HG03460 (cell line): ENCODE measurements around the gene HMGCS2.
"Not testable (repeated sequence)": the region's sequence is repeated elsewhere in the genome, so short reads cannot be mapped to it uniquely, and the experiment has no call there.

Source experiments
- ATAC-seq: cut with Tn5 transposase; IDR thresholded peaks from one replicate; pipeline ENCODE4 v1.9.1; 2021; ENCODE audit not compliant: unreplicated experiment

HMGCS2 gene

DNA sequence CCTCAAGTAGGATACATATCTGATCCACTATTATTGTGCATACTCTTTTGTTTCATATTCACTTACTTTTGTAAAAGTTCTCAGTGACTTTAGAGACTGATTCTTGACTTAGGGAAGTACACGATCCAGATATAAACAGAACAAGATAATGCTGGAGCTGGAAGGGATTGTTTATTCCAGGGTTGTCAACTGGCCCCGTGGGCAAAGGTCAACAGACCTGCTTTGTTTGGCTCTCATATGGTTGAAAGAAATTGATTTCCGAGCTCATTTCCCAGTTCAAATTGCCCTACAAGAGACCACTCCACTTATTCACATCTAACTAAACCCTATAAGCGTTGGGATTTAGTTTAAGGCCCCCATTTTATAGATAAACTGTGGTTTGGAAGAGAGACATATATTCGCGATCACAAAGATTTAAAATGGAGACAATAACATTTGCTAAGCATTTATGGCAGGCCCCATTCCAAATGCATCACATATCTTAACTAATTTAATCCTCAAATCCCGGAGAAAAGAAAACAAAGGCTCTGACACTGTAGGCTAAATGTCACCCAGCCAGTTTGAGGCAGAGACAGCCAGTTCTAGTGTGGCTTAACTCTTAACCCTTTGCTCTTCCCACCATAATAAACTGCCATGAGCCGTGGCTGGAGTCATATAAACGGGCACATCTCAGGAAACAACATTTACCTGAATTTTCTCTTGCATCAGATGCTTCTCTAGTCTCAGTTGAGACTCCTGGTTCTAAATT lies 21.9 kb upstream of the HMGCS2 start:
- no peak for ATAC-seq

DNA sequence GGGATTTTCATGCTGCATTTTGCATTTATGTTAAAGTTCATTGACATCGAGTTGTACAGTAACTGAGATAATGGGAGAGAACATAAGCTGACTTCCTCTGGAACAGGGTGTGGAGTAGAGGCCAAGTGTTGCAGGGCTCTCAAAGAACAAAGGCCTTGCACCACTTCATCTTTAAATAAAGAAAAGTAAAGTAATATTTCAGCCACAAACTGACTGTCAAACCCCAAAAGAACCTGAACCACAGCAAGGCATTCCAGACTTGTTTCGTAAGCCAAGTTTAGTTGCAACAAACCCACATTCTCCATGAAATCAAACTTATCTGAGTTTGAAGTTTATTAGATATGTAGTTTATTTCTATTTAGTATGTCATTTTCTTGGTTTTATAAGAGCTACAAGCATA lies 19.1 kb upstream of the HMGCS2 start:
- ATAC-seq = no peak

DNA sequence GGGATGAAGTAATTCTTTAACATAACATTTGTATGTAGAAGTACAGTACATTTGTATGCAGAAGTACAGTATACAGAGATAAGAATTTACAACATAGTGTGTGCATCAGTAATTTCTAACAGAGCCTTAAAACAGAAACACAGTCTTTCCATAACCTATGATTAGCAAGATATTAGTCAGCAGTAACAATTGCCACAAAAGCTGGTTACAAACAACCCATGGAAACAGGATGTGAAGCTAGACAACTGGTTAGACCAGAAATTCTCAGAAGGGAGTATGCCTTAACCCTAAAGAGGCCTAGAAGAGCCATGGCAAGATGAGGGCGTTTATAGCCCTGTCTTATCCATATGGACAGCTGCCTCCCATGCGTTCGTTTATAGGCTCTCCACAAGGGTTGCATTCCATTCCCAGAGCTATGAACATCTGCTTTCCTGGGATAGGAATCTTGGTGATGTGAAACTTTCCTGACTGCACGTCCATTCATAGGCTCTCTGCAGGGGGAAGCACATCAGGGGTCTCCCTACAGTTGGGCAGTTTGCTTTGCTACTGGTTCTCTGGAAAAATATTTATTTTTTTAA lies 17.9 kb upstream of the HMGCS2 start:
- ATAC-seq = not testable (repeated sequence)

GRCh38 chr1:119786046-119786445 lies 17.3 kb upstream of the HMGCS2 start:
- ATAC-seq = not testable (repeated sequence)

DNA sequence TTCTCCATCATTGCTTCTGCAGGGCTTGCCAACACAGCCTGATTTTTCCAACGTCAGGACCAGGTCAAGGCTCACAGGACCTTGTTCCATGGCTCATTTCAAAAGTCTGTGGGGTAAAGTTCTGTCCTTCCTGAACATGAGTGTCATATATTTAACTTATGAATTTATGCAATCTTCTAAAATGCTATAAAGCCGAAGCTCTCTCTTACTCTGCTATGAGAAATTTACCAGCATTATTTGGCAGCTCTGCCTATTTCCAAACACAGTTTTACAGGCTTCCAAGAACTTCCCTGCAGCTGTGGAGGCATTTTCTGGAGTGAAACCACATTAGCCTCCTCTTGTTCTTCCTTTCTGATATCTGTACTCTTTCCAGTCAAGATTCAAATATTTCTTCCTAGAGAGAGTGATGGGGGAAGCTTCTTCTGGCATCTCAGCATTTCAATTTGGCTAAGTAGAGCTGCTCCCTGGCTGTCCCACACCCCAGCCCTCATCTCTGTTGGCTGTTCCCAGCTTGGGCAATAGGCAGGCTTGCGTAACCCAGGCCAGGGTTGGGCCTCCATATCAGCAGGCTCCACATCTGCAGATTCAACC lies 15.6 kb upstream of the HMGCS2 start:
- ATAC-seq = no peak

DNA sequence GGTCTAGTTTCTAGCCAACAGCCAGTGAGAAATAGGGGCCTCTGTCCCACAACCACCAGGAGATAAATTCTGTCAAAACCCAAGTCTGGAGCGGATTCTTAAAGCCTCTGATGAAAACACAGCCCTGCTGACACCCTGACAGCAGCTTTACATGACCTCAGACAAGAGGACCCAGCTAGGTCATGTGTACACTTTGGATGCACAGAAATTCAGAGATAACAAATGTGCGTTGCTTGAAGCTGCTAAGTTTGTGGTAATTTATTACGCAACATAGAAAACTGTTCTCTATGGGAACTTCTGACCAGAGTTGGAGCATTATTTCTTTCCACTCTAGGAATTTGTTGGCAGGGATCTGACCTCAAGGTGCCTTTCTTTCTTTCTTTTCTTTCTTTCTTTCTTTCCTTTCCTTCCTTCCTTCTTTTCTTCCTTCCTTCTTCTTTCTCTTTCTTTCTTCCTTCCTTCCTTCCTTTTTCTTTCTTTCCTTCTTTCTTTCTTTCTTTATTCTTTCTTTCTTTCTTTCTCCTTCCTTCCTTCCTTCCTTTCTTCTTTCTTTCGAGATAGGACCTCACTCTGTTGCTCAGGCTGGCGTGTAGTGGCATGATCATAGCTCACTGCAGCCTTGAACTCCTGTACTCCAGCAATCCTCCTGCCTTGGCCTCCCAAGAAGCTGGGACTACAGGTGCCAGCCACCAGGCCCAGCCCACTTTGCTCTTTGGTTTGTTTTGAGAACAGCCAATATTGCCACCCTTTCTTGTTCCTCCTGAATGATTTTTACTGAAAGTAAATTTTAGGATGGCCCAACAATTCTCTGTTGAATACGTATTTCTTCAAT lies 14.9 kb upstream of the HMGCS2 start:
- ATAC-seq = no peak

DNA sequence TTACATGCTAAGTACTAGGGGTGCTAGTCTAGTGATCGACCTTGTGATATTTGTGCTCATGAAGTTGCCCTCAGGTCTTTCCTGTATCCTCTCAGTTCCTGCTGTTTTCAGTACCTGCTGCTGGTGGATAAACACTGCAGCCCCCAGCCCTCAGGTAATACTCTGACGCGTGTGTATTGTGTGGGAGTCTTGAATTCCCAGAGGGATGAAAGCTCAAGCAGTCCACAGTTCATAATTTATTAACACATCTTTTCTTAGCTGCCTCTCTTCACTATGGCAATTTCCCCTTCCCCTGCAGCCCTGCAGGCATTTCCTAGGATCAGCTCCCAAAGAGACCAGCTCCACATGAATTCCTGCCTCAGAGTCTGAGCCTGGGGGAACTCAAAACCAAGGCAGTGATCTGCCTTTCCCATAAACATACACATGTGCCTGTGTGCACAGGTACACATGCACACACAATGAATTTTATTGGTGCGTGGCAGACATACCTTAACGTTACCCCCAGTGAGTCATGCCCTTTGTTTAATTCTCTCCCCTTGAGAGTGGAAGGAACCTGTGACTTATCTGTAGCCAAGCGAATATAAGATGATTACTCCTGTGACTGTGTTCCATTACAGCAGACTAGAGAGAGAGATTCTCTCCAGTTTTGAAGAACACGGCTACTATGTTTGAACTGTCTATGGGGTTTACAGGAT lies 14.1 kb upstream of the HMGCS2 start:
- no peak for ATAC-seq

DNA sequence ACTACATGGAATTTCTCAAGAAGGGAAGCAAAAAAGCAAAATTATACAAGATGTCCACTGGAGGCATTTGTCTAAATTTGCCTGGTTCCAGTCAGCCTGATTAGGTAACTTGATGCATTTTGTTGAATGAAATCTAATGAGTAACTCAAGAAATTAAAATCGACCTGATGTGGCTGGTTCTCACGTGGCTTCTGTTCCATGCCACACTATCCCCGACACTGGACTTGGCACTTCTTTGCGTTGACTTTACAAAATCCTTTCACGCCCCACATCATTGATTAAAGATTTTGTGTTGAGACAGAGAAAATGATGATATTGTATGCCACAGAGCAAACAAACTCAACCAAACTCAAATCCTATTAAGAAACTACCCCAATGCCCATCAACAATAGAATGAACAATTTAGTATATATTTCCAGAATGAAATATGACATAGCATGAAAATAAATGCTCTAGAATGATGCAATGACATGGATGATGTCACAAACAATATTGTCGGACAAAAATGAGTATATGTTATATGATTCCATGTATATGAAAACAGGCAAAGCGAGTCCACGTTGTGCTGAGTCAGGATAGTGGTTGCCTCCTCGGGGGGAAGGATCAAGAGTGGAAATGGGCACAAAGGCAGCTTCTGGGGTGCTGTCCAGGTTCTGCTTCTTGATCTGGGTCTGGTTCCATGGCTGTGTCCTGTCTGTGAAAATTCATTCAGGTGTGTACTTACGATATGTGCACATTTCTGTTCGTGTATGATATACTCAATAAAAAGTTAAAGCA lies 12.9 kb upstream of the HMGCS2 start:
- ATAC-seq = no peak

DNA sequence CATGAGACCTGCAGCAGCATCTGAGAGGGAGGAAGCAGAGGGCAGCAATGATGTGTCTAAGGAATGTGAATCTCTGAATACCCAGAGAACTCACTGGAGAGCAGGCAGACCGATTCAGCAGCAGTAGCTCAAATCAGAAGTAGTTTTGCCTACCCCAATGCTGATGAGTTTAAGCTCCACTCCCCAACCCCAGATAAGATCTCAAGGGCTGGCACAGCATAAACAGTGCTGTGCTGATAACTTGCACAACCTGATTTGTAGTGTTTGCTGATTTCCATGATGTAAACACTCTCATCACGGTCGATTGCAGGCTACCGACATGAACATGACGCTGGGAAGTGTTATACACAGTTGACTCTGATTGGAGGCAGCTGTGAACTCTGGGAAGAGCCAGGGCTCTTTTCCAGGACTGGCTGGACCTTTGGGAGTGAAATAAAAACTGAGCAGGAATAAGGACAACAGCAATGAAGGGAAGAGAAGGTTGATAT lies 11.2 kb upstream of the HMGCS2 start:
- ATAC-seq = no peak

DNA sequence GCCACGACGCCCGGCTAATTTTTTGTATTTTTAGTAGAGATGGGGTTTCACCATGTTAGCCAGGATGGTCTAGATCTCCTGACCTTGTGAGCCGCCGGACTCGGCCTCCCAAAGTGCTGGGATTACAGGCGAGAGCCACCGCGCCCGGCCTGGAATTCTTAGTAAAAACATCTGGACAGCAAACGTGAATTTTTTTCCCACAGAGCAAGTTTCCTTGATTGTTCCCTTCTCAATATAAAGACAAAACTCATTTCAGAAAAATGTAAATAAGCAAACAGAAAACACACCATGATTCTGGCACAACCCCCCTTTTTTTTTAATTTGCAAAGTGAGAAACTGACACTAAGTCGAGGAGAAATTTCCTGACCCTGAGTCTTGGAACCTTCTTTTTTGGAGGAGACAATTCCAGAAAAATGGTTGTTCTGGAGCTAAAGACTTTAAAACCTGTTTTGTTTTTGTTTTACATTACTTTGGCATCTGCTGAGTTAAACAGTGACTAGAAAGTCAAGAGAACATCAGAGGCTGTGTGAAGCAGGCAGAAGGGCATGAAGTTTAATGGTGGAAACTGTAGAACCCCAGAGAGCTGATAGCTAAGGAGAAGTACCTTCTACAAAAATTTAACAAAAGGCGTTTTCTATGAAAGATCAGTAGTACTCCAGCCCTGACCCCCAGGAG lies 10.3 kb upstream of the HMGCS2 start:
- no peak for ATAC-seq

DNA sequence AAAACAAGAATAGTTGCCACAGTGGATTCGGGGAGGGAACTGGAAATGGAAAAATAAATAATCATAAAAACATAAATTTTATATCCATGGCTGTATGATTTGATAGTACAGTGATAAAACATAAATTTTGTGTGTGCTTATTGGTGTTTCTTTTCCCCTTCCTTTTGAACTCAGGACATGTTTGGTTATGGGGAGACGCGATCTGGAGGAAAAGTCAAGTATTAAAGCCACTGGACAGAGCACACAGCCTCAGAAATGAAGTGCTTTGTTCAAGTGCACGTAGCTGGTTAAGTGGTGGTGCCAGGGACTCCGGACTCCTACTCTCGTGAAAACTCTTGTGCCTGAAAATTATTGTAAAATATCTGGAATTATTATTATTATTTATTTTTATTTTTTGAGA lies 9.7 kb upstream of the HMGCS2 start:
- ATAC-seq = no peak

- ATAC-seq = no peak
Measured at GRCh38 chr1:119774746-119775490, 6.2 kb upstream of the HMGCS2 start.

DNA sequence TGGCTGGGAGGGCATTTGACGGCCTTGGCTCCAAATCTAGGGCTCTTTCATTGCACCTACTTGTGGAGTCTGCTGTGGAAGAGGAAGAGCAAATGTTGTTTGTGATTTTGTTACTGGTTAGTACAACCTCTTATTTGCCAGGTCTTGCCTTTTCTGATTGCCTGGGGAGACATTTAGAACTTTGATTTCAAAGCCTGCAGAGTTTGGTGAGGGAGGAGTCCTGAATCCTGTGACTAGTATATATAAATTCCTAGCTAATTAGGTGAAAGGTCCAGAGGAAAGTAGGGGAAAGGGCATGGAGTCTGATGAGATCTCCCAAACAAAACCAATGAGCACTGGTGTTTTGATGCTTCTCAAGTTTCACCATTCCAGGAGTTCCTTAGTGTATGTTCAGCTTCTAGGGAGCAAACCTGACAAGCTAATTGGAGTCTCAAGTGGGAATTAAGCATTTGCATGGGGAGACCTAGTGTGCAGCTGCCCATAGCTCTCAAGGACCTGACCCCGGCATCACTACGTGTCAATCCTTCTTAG lies 5.1 kb upstream of the HMGCS2 start:
- no peak for ATAC-seq

- no peak for ATAC-seq
Measured at GRCh38 chr1:119772298-119772697, 3.6 kb upstream of the HMGCS2 start.

- ATAC-seq = no peak
Measured at GRCh38 chr1:119771770-119772169, 3.1 kb upstream of the HMGCS2 start.

GRCh38 chr1:119771016-119771415 lies 2.3 kb upstream of the HMGCS2 start:
- ATAC-seq = no peak

DNA sequence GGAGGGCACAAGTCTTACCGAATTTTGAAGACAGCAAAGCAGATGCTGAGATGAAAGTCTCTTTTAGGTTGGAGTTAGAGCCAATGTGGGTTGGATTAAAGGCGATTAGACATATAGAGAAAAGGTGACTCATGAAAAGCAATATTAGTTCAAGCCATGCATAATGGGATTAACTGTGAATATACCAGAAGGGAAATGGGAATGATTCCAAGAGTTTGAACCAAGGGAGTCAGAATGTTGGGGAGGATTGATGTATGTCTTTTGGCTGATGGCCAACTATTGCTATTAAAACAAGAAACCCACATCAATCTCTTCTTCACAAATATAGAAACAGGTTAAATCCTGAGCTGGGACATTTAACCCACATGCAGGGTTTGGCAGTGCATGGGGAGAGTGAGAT lies 1.2 kb downstream of the HMGCS2 start:
- no peak for ATAC-seq

DNA sequence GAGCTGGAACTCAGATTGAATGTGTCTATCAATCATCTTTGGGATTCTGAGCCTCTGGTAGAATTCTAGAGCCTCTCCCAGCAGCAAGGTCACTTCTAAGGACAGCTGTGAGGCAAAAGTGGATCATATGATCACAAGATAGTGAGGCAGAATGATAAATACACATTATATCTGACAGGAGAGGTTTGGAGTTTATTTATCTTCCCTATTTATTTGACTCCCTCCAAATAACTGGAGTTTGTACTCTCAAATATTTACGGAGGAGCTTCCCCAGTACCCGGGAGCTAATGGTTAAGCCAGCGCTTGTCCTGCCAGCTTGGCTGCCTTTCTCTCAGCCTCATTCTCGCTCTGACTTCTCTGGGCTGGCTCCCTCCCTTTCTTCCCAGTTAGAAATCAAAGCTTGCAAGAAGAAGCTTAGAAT lies 2.3 kb downstream of the HMGCS2 start:
- no peak for ATAC-seq

- ATAC-seq = no peak
Measured at GRCh38 chr1:119764220-119764619, 4.5 kb downstream of the HMGCS2 start.
